Smooth muscle cell (in vitro differentiated cells): ENCODE results near the gene CDH19. TPM values are rescaled to one million over a fixed set of nuclear protein-coding genes. Genes with fewer than 3 reads are reported as not detected.

ENCODE experiments used
- DNase-seq: peaks from one replicate; lab custom pipeline; 2025; ENCODE audit not compliant: unreplicated experiment; lab: John Stamatoyannopoulos, UW
- H2AFZ ChIP-seq: fragments of 200-600 bp; sonication (generic); 2 replicates; pipeline ENCODE4 v1.6.0; 2016; ENCODE audit warnings: antibody characterized with exemption, low read depth, mild to moderate bottlenecking
- H3F3A ChIP-seq: fragments of 200-600 bp; sonication (generic); 2 replicates; pipeline ENCODE4 v1.6.0; 2017; ENCODE audit warnings: antibody characterized with exemption, low read depth
- H3K27ac ChIP-seq: fragments of 200-600 bp; sonication (generic); 2 replicates; pipeline ENCODE4 v1.5.1; 2016; ENCODE audit warnings: low read depth, mild to moderate bottlenecking
- H3K27me3 ChIP-seq: fragments of 200-600 bp; sonication (generic); 2 replicates; pipeline ENCODE4 v1.6.1; 2016; ENCODE audit warnings: low read depth, mild to moderate bottlenecking
- H3K36me3 ChIP-seq: fragments of 200-600 bp; sonication (generic); 2 replicates; pipeline ENCODE4 v1.5.1; 2016; ENCODE audit warnings: low read depth
- H3K4me1 ChIP-seq: fragments of 200-600 bp; sonication (generic); 2 replicates; pipeline ENCODE4 v1.5.1; 2016; ENCODE audit warnings: low read depth
- H3K4me2 ChIP-seq: fragments of 200-600 bp; sonication (generic); 2 replicates; pipeline ENCODE4 v1.6.0; 2016; ENCODE audit warnings: mild to moderate bottlenecking
- H3K4me3 ChIP-seq: fragments of 200-600 bp; sonication (generic); 2 replicates; pipeline ENCODE4 v1.5.1; 2016; ENCODE audit warnings: mild to moderate bottlenecking
- H3K79me2 ChIP-seq: fragments of 200-600 bp; sonication (generic); 2 replicates; pipeline ENCODE4 v1.6.0; 2016; ENCODE audit warnings: low read depth, mild to moderate bottlenecking
- H3K9ac ChIP-seq: fragments of 200-600 bp; sonication (generic); 2 replicates; pipeline ENCODE4 v1.6.0; 2016; ENCODE audit warnings: low read depth
- H3K9me3 ChIP-seq: fragments of 200-600 bp; sonication (generic); replicated peaks from 2 replicates; pipeline ENCODE4 v1.5.1; 2016; ENCODE audit warnings: low read depth
- H4K20me1 ChIP-seq: fragments of 200-600 bp; sonication (generic); 2 replicates; pipeline ENCODE4 v1.6.0; 2016; ENCODE audit warnings: low read depth
- WGBS: methylation state at CpG from one replicate; pipeline ENCODE4 v1.1.7; 2016; ENCODE audit warnings: low lambda C conversion rate; 5-methylcytosine and 5-hydroxymethylcytosine counted together
- polyA plus RNA-seq: library from polyadenylated mRNA; unstranded; fragments of >200 nt; fragmentation: Nextera tagmentation; extraction: Ambion mirVana; gene quantifications from 2 replicates; pipeline ENCODE4 v1.2.1, GENCODE V29; 2016
- total RNA-seq: library from RNA; depleted of rRNA; stranded (reverse); fragments of >200 nt; gene quantifications from 2 replicates; pipeline ENCODE4 v1.2.3, GENCODE V29; 2014
- TF ChIP-seq, protein P1 (sequence below): fragments of 200-600 bp; sonication (generic); IDR thresholded peaks from 2 replicates; pipeline ENCODE4 v1.5.1; 2017; ENCODE audit warnings: borderline replicate concordance, mild to moderate bottlenecking, antibody characterized with exemption; ENCODE audit not compliant: insufficient read depth, poor library complexity, severe bottlenecking

The CDH19 gene
- total and polyA plus RNA-seq, 2 experiments from 2014 or later, result not detected

DNA sequence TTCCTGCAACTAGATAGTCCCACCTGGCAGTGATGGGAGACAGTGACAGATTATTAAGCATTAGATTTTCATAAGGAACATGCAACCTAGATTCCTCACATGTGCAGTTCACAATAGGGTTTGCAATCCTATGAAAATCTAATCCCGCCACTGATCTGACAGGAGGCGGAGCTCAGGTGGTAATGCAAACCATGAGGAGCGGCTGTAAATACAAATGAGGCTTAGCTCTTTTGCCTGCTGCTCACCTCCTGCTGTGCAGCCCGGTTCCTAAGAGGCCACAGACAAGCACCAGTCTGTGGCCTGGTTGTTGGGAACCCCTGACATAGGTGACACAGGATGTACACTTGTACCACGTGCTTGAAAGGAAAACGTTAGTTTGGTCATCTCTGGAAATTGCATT lies 41.6 kb downstream of the CDH19 start:
- H2AFZ ChIP-seq, result no peak overlapping the region
- H4K20me1 ChIP-seq, result no peaks in the 10 kb centered on the region
- H3K27ac ChIP-seq, result no peak overlapping the region
- H3K36me3 ChIP-seq, result no peaks in the 10 kb centered on the region
- no peaks in the 10 kb centered on the region for H3K79me2 ChIP-seq
- 86% methylated on average over 6 of the region's 6 CpGs for WGBS
- no peak for DNase-seq
- no peaks in the 10 kb centered on the region for H3K4me1 ChIP-seq
- H3K9ac ChIP-seq, result no peak overlapping the region
- H3K9me3 ChIP-seq, result no peaks in the 10 kb centered on the region
- peaks cover 4% of the 10 kb centered on the region for H3K27me3 ChIP-seq
- no peak overlapping the region for H3K4me3 ChIP-seq
- H3F3A ChIP-seq, result no peaks in the 10 kb centered on the region
- TF ChIP-seq, protein P1, sequence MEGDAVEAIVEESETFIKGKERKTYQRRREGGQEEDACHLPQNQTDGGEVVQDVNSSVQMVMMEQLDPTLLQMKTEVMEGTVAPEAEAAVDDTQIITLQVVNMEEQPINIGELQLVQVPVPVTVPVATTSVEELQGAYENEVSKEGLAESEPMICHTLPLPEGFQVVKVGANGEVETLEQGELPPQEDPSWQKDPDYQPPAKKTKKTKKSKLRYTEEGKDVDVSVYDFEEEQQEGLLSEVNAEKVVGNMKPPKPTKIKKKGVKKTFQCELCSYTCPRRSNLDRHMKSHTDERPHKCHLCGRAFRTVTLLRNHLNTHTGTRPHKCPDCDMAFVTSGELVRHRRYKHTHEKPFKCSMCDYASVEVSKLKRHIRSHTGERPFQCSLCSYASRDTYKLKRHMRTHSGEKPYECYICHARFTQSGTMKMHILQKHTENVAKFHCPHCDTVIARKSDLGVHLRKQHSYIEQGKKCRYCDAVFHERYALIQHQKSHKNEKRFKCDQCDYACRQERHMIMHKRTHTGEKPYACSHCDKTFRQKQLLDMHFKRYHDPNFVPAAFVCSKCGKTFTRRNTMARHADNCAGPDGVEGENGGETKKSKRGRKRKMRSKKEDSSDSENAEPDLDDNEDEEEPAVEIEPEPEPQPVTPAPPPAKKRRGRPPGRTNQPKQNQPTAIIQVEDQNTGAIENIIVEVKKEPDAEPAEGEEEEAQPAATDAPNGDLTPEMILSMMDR, result no peak
- H3K4me2 ChIP-seq, result no peak overlapping the region

DNA sequence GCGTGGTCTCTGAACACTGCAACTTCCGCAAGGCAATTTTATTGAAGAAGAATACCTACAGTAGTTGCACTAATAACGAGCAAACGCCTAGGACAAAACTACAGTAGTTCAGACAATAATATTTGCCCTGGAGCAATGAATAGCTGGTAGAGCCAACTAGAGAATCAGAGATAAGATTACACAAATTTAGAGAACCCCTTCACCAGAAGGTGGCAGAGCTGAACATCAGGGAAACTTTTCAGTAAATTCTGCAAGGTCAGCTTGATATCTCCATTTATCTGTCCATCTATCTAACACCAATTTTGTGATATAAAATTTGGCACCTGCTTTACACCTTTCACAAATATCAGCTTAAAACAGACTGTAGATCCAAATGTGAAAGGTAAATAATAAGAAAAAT lies 43.8 kb downstream of the CDH19 start:
- no peak for DNase-seq
- no peak overlapping the region for H3K27ac ChIP-seq
- 51% methylated on average over 4 of the region's 4 CpGs for WGBS

GRCh38 chr18:66558773-66559172 lies 45.1 kb downstream of the CDH19 start:
- no peaks in the 10 kb centered on the region for H3K27me3 ChIP-seq
- no peaks in the 10 kb centered on the region for H4K20me1 ChIP-seq
- H3K27ac ChIP-seq, result no peak overlapping the region
- no peak overlapping the region for H2AFZ ChIP-seq
- H3K4me2 ChIP-seq, result no peak overlapping the region
- 63% methylated on average over 5 of the region's 5 CpGs for WGBS
- no peak for DNase-seq
- no peak overlapping the region for H3K4me3 ChIP-seq
- H3K4me1 ChIP-seq, result no peaks in the 10 kb centered on the region
- H3K36me3 ChIP-seq, result no peaks in the 10 kb centered on the region
- no peak overlapping the region for H3K9ac ChIP-seq
- no peaks in the 10 kb centered on the region for H3F3A ChIP-seq
- no peaks in the 10 kb centered on the region for H3K9me3 ChIP-seq
- TF ChIP-seq, protein P1, result no peak
- no peaks in the 10 kb centered on the region for H3K79me2 ChIP-seq

More for the DNA sequence above, 43.8 kb downstream of the CDH19 start:
- Histone ChIP-seq H3K9me3 (no peaks in the 10 kb centered on the region), H2AFZ (no peak overlapping the region), H3K36me3 (no peaks in the 10 kb centered on the region), H3K4me2 (no peak overlapping the region), H3K27me3 (peaks cover 2% of the 10 kb centered on the region), H3K4me3 (no peak overlapping the region), H3F3A (no peaks in the 10 kb centered on the region), H3K9ac (no peak overlapping the region), H3K79me2 (no peaks in the 10 kb centered on the region), H3K4me1 (no peaks in the 10 kb centered on the region), H4K20me1 (no peaks in the 10 kb centered on the region)
- TF ChIP-seq, protein P1, result peak; percentile 33

- Histone ChIP-seq H4K20me1 (no peaks in the 10 kb centered on the region), H3K27me3 (no peaks in the 10 kb centered on the region), H3K79me2 (no peaks in the 10 kb centered on the region), H3K4me2 (no peak overlapping the region), H3K9ac (no peak overlapping the region), H3F3A (no peaks in the 10 kb centered on the region), H3K4me3 (no peak overlapping the region), H2AFZ (no peak overlapping the region), H3K4me1 (no peaks in the 10 kb centered on the region), H3K9me3 (no peaks in the 10 kb centered on the region), H3K27ac (no peak overlapping the region), H3K36me3 (no peaks in the 10 kb centered on the region)
- DNase-seq, result no peak
- TF ChIP-seq, protein P1, result no peak
Measured at GRCh38 chr18:66557091-66557490, 46.8 kb downstream of the CDH19 start.
